Transverse colon (tissue), 4 donors: ENCODE measurements around the gene PRUNE1. TPM values are rescaled to one million over a fixed set of nuclear protein-coding genes. Genes with fewer than 3 reads are reported as not detected.
A peak's percentile ranks its signal among the peaks of the same experiment; 100 is the strongest.

ENCODE experiments used
- DNase-seq: peaks from one replicate; pipeline ENCODE4 v3.0.0-alpha.2; 2019
- H3K27ac ChIP-seq, 4 donors: fragments of 200-600 bp; sonication (generic); 2 replicates each; pipeline ENCODE4 v1.5.1; 2016 to 2018; ENCODE audit warnings: inconsistent platforms in 4 of 4
- H3K27me3 ChIP-seq: fragments of 200-600 bp; sonication (generic); 2 replicates; pipeline ENCODE4 v1.5.1; 2017; ENCODE audit warnings: inconsistent platforms
- H3K36me3 ChIP-seq, 4 donors: fragments of 200-600 bp; sonication (generic); 2 replicates each; pipeline ENCODE4 v1.5.1; 2017 to 2019; ENCODE audit warnings: inconsistent platforms in 4 of 4
- H3K4me1 ChIP-seq, 4 donors: fragments of 200-600 bp; sonication (generic); 2 replicates each; pipeline ENCODE4 v1.5.1; 2017 to 2020; ENCODE audit warnings: inconsistent platforms in 4 of 4
- H3K4me3 ChIP-seq, 4 donors: fragments of 200-600 bp; sonication (generic); 1 replicate in 1 of 4; 2 replicates in 3 of 4; pipeline versions ENCODE4 v1.5.1 to v1.6.1; 2017 to 2019; ENCODE audit warnings: inconsistent platforms in 4 of 4
- H3K9me3 ChIP-seq, 2 donors: fragments of 200-600 bp; sonication (generic); 2 replicates each; pipeline ENCODE4 v1.5.1; 2017 to 2019; ENCODE audit warnings: inconsistent platforms in 2 of 2
- CTCF ChIP-seq, 5 experiments: fragments of 200-600 bp in 3 of 5; fragments of 450-650 bp in 2 of 5; sonication (generic) in 3 of 5; IDR thresholded peaks; 1 replicate in 2 of 5; 2 replicates in 3 of 5; pipeline ENCODE4 v1.5.1; 2016 to 2017; ENCODE audit warnings: antibody characterized with exemption in 5 of 5, inconsistent platforms in 3 of 5, mild to moderate bottlenecking in 2 of 5, moderate library complexity in 1 of 5
- EP300 ChIP-seq: sonication (generic); formaldehyde crosslinking; IDR thresholded peaks from one replicate; pipeline ENCODE4 v1.6.1; 2017; ENCODE audit warnings: antibody characterized with exemption, low read depth
- POLR2A ChIP-seq: fragments of 450-650 bp; IDR thresholded peaks from one replicate; pipeline ENCODE4 v1.6.1; 2016; ENCODE audit warnings: antibody characterized with exemption, mild to moderate bottlenecking, moderate library complexity
- POLR2AphosphoS5 ChIP-seq, 3 donors: sonication (generic); formaldehyde crosslinking; IDR thresholded peaks; one replicate each; pipeline ENCODE4 v1.6.1; 2016; ENCODE audit warnings: antibody characterized with exemption in 3 of 3
- WGBS, 2 donors: methylation state at CpG; one replicate each; pipeline ENCODE4 v1.1.5; 2018; ENCODE audit warnings: low coverage in 1 of 2; 5-methylcytosine and 5-hydroxymethylcytosine counted together
- in situ Hi-C, 4 donors: fragments of 200-750 bp; cut with MboI; loops; one replicate each; pipeline versions ENCODE4 v1.15.0 to v1.15.1; 2017; ENCODE audit warnings: low sequenced_read_pairs in 3 of 4, low pct_ligation_motif_present in 1 of 4, low pct_unique_long_range_greater_than_20kb in 1 of 4
- intact Hi-C: fragments of 100-400 bp; cut with DNase I; formaldehyde crosslinking; loops from one replicate; pipeline ENCODE4 v1.15.1; 2023; ENCODE audit warnings: low total_unique reads
- total RNA-seq, 4 donors: library from RNA; depleted of rRNA; stranded (reverse); fragments of >200 nt; gene quantifications; one replicate each; pipeline ENCODE4 v1.1.0, GENCODE V29; 2016

PRUNE1 gene
- total RNA-seq, 4 donors from 2014 or later = 9.0 to 80.4 (median 26.8) TPM

- H3K9me3 ChIP-seq = no peaks in the 10 kb centered on the region
- peak overlapping the region in 1 of 4 donors; percentile 94 for H3K4me3 ChIP-seq
- no peak for DNase-seq
- TF ChIP-seq CTCF (IDR thresholded peaks at IDR 0.05) (no peak), POLR2A (peak; percentile 0)
- H3K27ac ChIP-seq = peak overlapping the region; percentile 92 to 98 (median 96)
- intact Hi-C loops (no loop called here), in situ Hi-C loops (no loop called here)
- peaks cover 0 to 20% (median 11%) of the 10 kb centered on the region in 4 donors for H3K36me3 ChIP-seq
- WGBS, 2 donors = 82 to 87% methylated on average over 4 of the region's 6 CpGs
- peaks cover 24 to 43% (median 40%) of the 10 kb centered on the region in 4 donors for H3K4me1 ChIP-seq
- no peaks in the 10 kb centered on the region for H3K27me3 ChIP-seq
Observed at GRCh38 chr1:150971583-150972416, 36.4 kb upstream of the PRUNE1 start.

DNA sequence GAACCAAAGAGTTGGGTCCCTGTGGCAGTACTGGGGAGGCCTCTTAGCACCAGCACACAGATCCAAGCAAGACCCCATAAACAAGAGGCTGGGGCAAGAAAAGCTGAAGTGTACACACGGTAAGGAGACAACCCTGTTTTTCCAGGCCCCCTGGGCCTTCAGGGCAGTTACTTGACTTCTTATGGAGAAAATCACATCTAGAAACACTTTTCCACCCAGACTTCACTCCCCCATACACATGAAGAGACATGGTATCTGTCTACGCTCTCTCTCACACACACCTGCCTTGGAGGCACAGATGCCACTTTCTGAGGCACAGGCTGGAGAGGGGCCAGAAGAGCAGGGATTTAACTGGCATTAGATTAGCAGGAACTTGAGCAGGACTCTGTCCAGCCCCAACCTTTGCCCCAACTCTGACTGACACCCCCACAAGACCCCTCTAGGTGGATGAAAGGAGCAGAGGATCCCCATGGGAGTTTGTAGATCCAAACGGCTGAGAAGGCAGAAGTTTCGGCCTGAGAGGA is 35.8 kb upstream of the PRUNE1 start:
- intact Hi-C loops (no loop called here), in situ Hi-C loops (no loop called here)
- Histone ChIP-seq H3K4me1 (peaks cover 30 to 50% (median 47%) of the 10 kb centered on the region in 4 donors), H3K27ac (peak overlapping the region; percentile 92 to 98 (median 96)), H3K36me3 (peaks cover 0 to 14% (median 6%) of the 10 kb centered on the region in 4 donors), H3K4me3 (peak overlapping the region in 1 of 4 donors; percentile 94), H3K27me3 (no peaks in the 10 kb centered on the region), H3K9me3 (no peaks in the 10 kb centered on the region)
- WGBS, 2 donors = 55% methylated on average over 4 of the region's 4 CpGs; no CpG with 5 or more reads in 1 of the 2 donors
- TF ChIP-seq CTCF (IDR thresholded peaks at IDR 0.05) = no peak
- no peak for DNase-seq

- peak overlapping the region; percentile 92 to 98 (median 96) for H3K27ac ChIP-seq
- in situ Hi-C loops = no loop called here
- peaks cover 30 to 54% (median 52%) of the 10 kb centered on the region in 4 donors for H3K4me1 ChIP-seq
- H3K4me3 ChIP-seq = peak overlapping the region; percentile 55 to 94 (median 68)
- DNase-seq = peak; percentile 20
- no peaks in the 10 kb centered on the region for H3K9me3 ChIP-seq
- TF ChIP-seq CTCF (IDR thresholded peaks at IDR 0.05) (no peak), EP300 (no peak), POLR2A (no peak), POLR2AphosphoS5 (IDR thresholded peaks at IDR 0.05) (no peak)
- no peaks in the 10 kb centered on the region for H3K27me3 ChIP-seq
- intact Hi-C loops = no loop called here
- WGBS, 2 donors = 12% methylated on average over 14 of the region's 15 CpGs; no CpG with 5 or more reads in 1 of the 2 donors
- H3K36me3 ChIP-seq = peaks cover 0 to 6% (median 2%) of the 10 kb centered on the region in 4 donors
Observed at GRCh38 chr1:150973258-150973835, 34.9 kb upstream of the PRUNE1 start.

DNA sequence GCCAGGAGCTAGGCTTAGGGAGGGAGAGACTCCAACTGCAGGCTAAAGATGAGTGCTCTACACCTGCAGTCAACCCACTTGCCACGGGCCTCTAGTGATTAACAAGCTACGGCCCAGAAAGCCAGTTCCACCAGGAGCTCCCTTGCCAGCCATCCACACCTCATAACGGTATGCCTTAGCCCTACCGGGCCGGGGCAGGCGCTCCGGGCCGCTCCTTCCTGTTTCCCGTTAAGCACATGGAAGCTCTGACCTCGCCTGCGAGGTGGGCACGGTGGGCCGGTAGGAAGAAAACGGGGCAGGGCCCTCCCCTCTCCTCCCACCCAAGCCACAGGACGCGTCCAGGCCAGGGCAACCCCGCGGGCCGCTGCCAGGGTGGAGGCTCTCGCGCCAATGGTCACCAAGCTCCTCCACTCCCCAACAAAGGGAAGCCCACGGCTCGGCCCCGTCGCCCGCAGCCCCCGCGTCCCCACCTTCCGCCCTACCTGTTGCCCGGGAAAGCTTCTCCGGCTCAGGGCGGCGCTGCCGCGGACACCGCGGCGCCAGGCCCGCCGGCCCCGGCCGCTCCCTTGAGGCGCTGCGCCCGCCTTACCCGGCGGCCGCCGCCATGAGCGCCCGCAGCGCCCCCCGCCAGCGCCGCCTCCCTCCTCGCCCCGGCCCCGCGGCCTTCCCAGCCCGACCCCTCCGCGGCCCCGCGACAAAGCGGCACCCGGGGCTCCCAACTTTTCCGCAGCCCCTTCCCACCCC is 34.2 kb upstream of the PRUNE1 start:
- in situ Hi-C loops (no loop called here), intact Hi-C loops (no loop called here)
- Histone ChIP-seq H3K36me3 (no peaks in the 10 kb centered on the region), H3K27me3 (no peaks in the 10 kb centered on the region), H3K4me3 (peak overlapping the region; percentile 55 to 94 (median 68)), H3K9me3 (no peaks in the 10 kb centered on the region), H3K27ac (peak overlapping the region; percentile 92 to 98 (median 96)), H3K4me1 (peaks cover 34 to 54% (median 53%) of the 10 kb centered on the region in 4 donors)
- peak; percentile 56 for DNase-seq
- no peak for TF ChIP-seq CTCF (IDR thresholded peaks at IDR 0.05)
- TF ChIP-seq POLR2A = no peak
- TF ChIP-seq EP300 = no peak
- no peak for TF ChIP-seq POLR2AphosphoS5 (IDR thresholded peaks at IDR 0.05)
- WGBS, 2 donors = 0% methylated on average over 30 of the region's 67 CpGs; no CpG with 5 or more reads in 1 of the 2 donors
